ENCODE results near the gene PPARG. TPM values are rescaled to one million over a fixed set of nuclear protein-coding genes. Genes with fewer than 3 reads are reported as not detected.
A peak's percentile ranks its signal among the peaks of the same experiment; 100 is the strongest.
"Not testable (repeated sequence)": the region's sequence is repeated elsewhere in the genome, so short reads cannot be mapped to it uniquely, and the experiment has no call there.

The PPARG gene
- total RNA-seq, 2 donors from 2014 or later = 5.6 TPM; not detected in 1

GRCh38 chr3:12371525-12372140 lies 82.8 kb downstream of the PPARG start:
- ATAC-seq (no peak), DNase-seq (ENCODE audit: low spot score) (no peak)
- no peak overlapping the region for H3K27ac Mint-ChIP-seq
- H3K9me3 Mint-ChIP-seq = no peaks in the 10 kb centered on the region
- H3K36me3 Mint-ChIP-seq = no peaks in the 10 kb centered on the region
- H3K4me3 Mint-ChIP-seq = no peak overlapping the region
- peaks cover 28 to 31% of the 10 kb centered on the region in 2 donors for H3K27me3 Mint-ChIP-seq
- peaks cover 0 to 7% of the 10 kb centered on the region in 2 donors for H3K4me1 Mint-ChIP-seq (ENCODE audit: low read depth in 2 of 2)

- H3K4me1 Mint-ChIP-seq (ENCODE audit: low read depth in 2 of 2) = peaks cover 0 to 7% of the 10 kb centered on the region in 2 donors
- H3K4me3 Mint-ChIP-seq = no peak overlapping the region
- DNase-seq (ENCODE audit: low spot score) (no peak), ATAC-seq (no peak)
- H3K36me3 Mint-ChIP-seq = no peaks in the 10 kb centered on the region
- H3K27ac Mint-ChIP-seq = no peak overlapping the region
- H3K27me3 Mint-ChIP-seq = peaks cover 31% of the 10 kb centered on the region in 2 donors
- H3K9me3 Mint-ChIP-seq = no peaks in the 10 kb centered on the region
Observed at GRCh38 chr3:12372741-12373280, 83.9 kb downstream of the PPARG start.

GRCh38 chr3:12375572-12375971 lies 86.7 kb downstream of the PPARG start:
- H3K4me1 Mint-ChIP-seq (ENCODE audit: low read depth in 2 of 2) = no peaks in the 10 kb centered on the region
- no peaks in the 10 kb centered on the region for H3K9me3 Mint-ChIP-seq
- H3K4me3 Mint-ChIP-seq = no peak overlapping the region
- peaks cover 21 to 25% of the 10 kb centered on the region in 2 donors for H3K27me3 Mint-ChIP-seq
- H3K27ac Mint-ChIP-seq = no peak overlapping the region
- no peaks in the 10 kb centered on the region for H3K36me3 Mint-ChIP-seq
- no peak for ATAC-seq
- no peak for DNase-seq (ENCODE audit: low spot score)

GRCh38 chr3:12379640-12380429 lies 91.0 kb downstream of the PPARG start:
- ATAC-seq = no peak
- H3K27ac Mint-ChIP-seq = no peak overlapping the region
- no peaks in the 10 kb centered on the region for H3K36me3 Mint-ChIP-seq
- no peaks in the 10 kb centered on the region for H3K9me3 Mint-ChIP-seq
- no peak for DNase-seq (ENCODE audit: low spot score)
- H3K4me3 Mint-ChIP-seq = no peak overlapping the region
- peaks cover 12 to 16% of the 10 kb centered on the region in 2 donors for H3K27me3 Mint-ChIP-seq
- no peaks in the 10 kb centered on the region for H3K4me1 Mint-ChIP-seq (ENCODE audit: low read depth in 2 of 2)

GRCh38 chr3:12380461-12380860 lies 91.6 kb downstream of the PPARG start:
- H3K4me1 Mint-ChIP-seq (ENCODE audit: low read depth in 2 of 2) = no peaks in the 10 kb centered on the region
- H3K27me3 Mint-ChIP-seq = peaks cover 8 to 14% of the 10 kb centered on the region in 2 donors
- H3K36me3 Mint-ChIP-seq = no peaks in the 10 kb centered on the region
- no peak for ATAC-seq
- H3K4me3 Mint-ChIP-seq = no peak overlapping the region
- no peak overlapping the region for H3K27ac Mint-ChIP-seq
- DNase-seq (ENCODE audit: low spot score) = no peak
- H3K9me3 Mint-ChIP-seq = no peaks in the 10 kb centered on the region

- H3K9me3 Mint-ChIP-seq = no peaks in the 10 kb centered on the region
- H3K4me1 Mint-ChIP-seq (ENCODE audit: low read depth in 2 of 2) = no peaks in the 10 kb centered on the region
- DNase-seq (ENCODE audit: low spot score) = no peak
- H3K27me3 Mint-ChIP-seq = peaks cover 8 to 16% of the 10 kb centered on the region in 2 donors
- no peak for ATAC-seq
- H3K4me3 Mint-ChIP-seq = no peak overlapping the region
- no peaks in the 10 kb centered on the region for H3K36me3 Mint-ChIP-seq
- no peak overlapping the region for H3K27ac Mint-ChIP-seq
Observed at GRCh38 chr3:12381199-12381598, 92.3 kb downstream of the PPARG start.

GRCh38 chr3:12383218-12383617 lies 94.3 kb downstream of the PPARG start:
- ATAC-seq = no peak
- no peak for DNase-seq (ENCODE audit: low spot score)
- no peaks in the 10 kb centered on the region for H3K9me3 Mint-ChIP-seq
- peaks cover 8 to 18% of the 10 kb centered on the region in 2 donors for H3K27me3 Mint-ChIP-seq
- H3K36me3 Mint-ChIP-seq = no peaks in the 10 kb centered on the region
- no peak overlapping the region for H3K4me3 Mint-ChIP-seq
- no peaks in the 10 kb centered on the region for H3K4me1 Mint-ChIP-seq (ENCODE audit: low read depth in 2 of 2)
- H3K27ac Mint-ChIP-seq = no peak overlapping the region

- Mint-ChIP-seq H3K4me3 (no peak overlapping the region), H3K36me3 (peaks cover 6% of the 10 kb centered on the region), H3K9me3 (no peaks in the 10 kb centered on the region), H3K27ac (no peak overlapping the region), H3K4me1 (ENCODE audit: low read depth in 2 of 2) (no peaks in the 10 kb centered on the region), H3K27me3 (peaks cover 16 to 25% of the 10 kb centered on the region in 2 donors)
- DNase-seq (ENCODE audit: low spot score) (no peak), ATAC-seq (peak in 1 of 2 donors; percentile 78)
Observed at GRCh38 chr3:12384451-12385233, 95.8 kb downstream of the PPARG start.

GRCh38 chr3:12386514-12387291 lies 97.8 kb downstream of the PPARG start:
- H3K4me3 Mint-ChIP-seq; DNase-seq (ENCODE audit: low spot score); H3K4me1 Mint-ChIP-seq (ENCODE audit: low read depth in 2 of 2); H3K9me3 Mint-ChIP-seq; H3K27ac Mint-ChIP-seq; H3K36me3 Mint-ChIP-seq; ATAC-seq: not testable (repeated sequence)
- peaks cover 25 to 30% of the 10 kb centered on the region in 2 donors for H3K27me3 Mint-ChIP-seq

GRCh38 chr3:12388185-12388584 lies 99.3 kb downstream of the PPARG start:
- no peak for DNase-seq (ENCODE audit: low spot score)
- ATAC-seq = peak in 1 of 2 donors; percentile 44
- H3K4me1 Mint-ChIP-seq (ENCODE audit: low read depth in 2 of 2) = no peaks in the 10 kb centered on the region

GRCh38 chr3:12392101-12392878 lies 103.4 kb downstream of the PPARG start:
- H3K27me3 Mint-ChIP-seq = peaks cover 18 to 21% of the 10 kb centered on the region in 2 donors

More at GRCh38 chr3:12388185-12388584, 99.3 kb downstream of the PPARG start:
- H3K4me3 Mint-ChIP-seq = no peak overlapping the region
- no peak overlapping the region for H3K27ac Mint-ChIP-seq
- H3K9me3 Mint-ChIP-seq = no peaks in the 10 kb centered on the region
- H3K27me3 Mint-ChIP-seq = peaks cover 25 to 33% of the 10 kb centered on the region in 2 donors
- H3K36me3 Mint-ChIP-seq = peaks cover 6% of the 10 kb centered on the region

GRCh38 chr3:12393894-12394293 lies 105.0 kb downstream of the PPARG start:
- Mint-ChIP-seq H3K27ac (no peak overlapping the region), H3K36me3 (peaks cover 6% of the 10 kb centered on the region), H3K9me3 (no peaks in the 10 kb centered on the region), H3K27me3 (peaks cover 29% of the 10 kb centered on the region in 2 donors), H3K4me1 (ENCODE audit: low read depth in 2 of 2) (peaks cover 0 to 6% of the 10 kb centered on the region in 2 donors), H3K4me3 (no peak overlapping the region)
- ATAC-seq (no peak), DNase-seq (ENCODE audit: low spot score) (no peak)

More at GRCh38 chr3:12392101-12392878, 103.4 kb downstream of the PPARG start:
- DNase-seq (ENCODE audit: low spot score) (no peak), ATAC-seq (no peak)
- Mint-ChIP-seq H3K4me1 (ENCODE audit: low read depth in 2 of 2) (peaks cover 0 to 6% of the 10 kb centered on the region in 2 donors), H3K9me3 (no peaks in the 10 kb centered on the region), H3K36me3 (peaks cover 6% of the 10 kb centered on the region), H3K27ac (no peak overlapping the region), H3K4me3 (no peak overlapping the region)
